HepG2 (cell line): ENCODE data around the gene ACOX3. TPM values are rescaled to one million over a fixed set of nuclear protein-coding genes. Genes with fewer than 3 reads are reported as not detected.

ENCODE experiments used
- DNMT1 ChIP-seq: sonication (generic); formaldehyde crosslinking; IDR thresholded peaks from 2 replicates; pipeline ENCODE4 v1.5.1; 2020; ENCODE audit warnings: mild to moderate bottlenecking, missing genetic modification reagents
- EP300 ChIP-seq, 3 experiments: sonication (generic) in 1 of 3; formaldehyde crosslinking in 1 of 3; IDR thresholded peaks; 2 replicates each; pipeline versions ENCODE4 v1.5.1 to v1.6.1; 2011 to 2020; ENCODE audit warnings: low read depth in 2 of 3, low read length in 2 of 3, borderline replicate concordance in 1 of 3, improper control_type of control experiment in 1 of 3, mild to moderate bottlenecking in 1 of 3, missing genetic modification reagents in 1 of 3, moderate library complexity in 1 of 3
- MTF1 ChIP-seq: sonication (generic); formaldehyde crosslinking; IDR thresholded peaks from 2 replicates; pipeline ENCODE4 v1.5.0; 2020; ENCODE audit warnings: missing genetic modification reagents
- PRDM10 ChIP-seq: sonication (generic); formaldehyde crosslinking; IDR thresholded peaks from 2 replicates; pipeline ENCODE4 v1.4.0; 2020; ENCODE audit warnings: low read depth, missing genetic modification reagents
- RAD21 ChIP-seq: fragments of 450-650 bp; formaldehyde crosslinking; IDR thresholded peaks from 2 replicates; pipeline ENCODE4 v1.5.0; 2020; ENCODE audit warnings: mild to moderate bottlenecking
- SIN3B ChIP-seq: fragments of 150-350 bp; IDR thresholded peaks from 2 replicates; pipeline ENCODE4 v1.6.1; 2014; ENCODE audit warnings: low read length
- SMC3 ChIP-seq: IDR thresholded peaks from 2 replicates; pipeline ENCODE4 v1.6.1; 2011; ENCODE audit warnings: low read length, improper control_type of control experiment
- SP1 ChIP-seq, 2 experiments: fragments of 450-650 bp in 1 of 2; sonication (generic) in 1 of 2; formaldehyde crosslinking in 1 of 2; IDR thresholded peaks; 2 replicates each; pipeline versions ENCODE4 v1.4.0 to v1.6.1; 2016 to 2020; ENCODE audit warnings: missing genetic modification reagents in 1 of 2
- TEAD2 ChIP-seq: sonication (generic); formaldehyde crosslinking; IDR thresholded peaks from 2 replicates; pipeline ENCODE4 v1.9.0; 2021; ENCODE audit warnings: missing genetic modification reagents
- ZBTB44 ChIP-seq: sonication (generic); formaldehyde crosslinking; IDR thresholded peaks from 2 replicates; pipeline ENCODE4 v1.4.0; 2020; ENCODE audit warnings: missing genetic modification reagents
- ZNF180 ChIP-seq: sonication (generic); formaldehyde crosslinking; IDR thresholded peaks from 2 replicates; pipeline ENCODE4 v1.4.0; 2020; ENCODE audit warnings: low read depth, missing genetic modification reagents, borderline replicate concordance
- ZNF207 ChIP-seq: fragments of 450-650 bp; IDR thresholded peaks from 2 replicates; pipeline ENCODE4 v1.6.1; 2016; ENCODE audit warnings: antibody characterized with exemption, borderline replicate concordance
- ZNF263 ChIP-seq: sonication (generic); formaldehyde crosslinking; IDR thresholded peaks from 2 replicates; pipeline ENCODE4 v1.4.0; 2020; ENCODE audit warnings: missing genetic modification reagents
- ZNF761 ChIP-seq: sonication (generic); formaldehyde crosslinking; conservative IDR thresholded peaks from 2 replicates; pipeline ENCODE4 v1.4.0; 2020; ENCODE audit warnings: mild to moderate bottlenecking, missing genetic modification reagents
- ZSCAN30 ChIP-seq: sonication (generic); formaldehyde crosslinking; IDR thresholded peaks from 2 replicates; pipeline ENCODE4 v1.5.0; 2020; ENCODE audit warnings: mild to moderate bottlenecking, missing genetic modification reagents
- polyA plus RNA-seq, 8 experiments: library from polyadenylated mRNA; depleted of rRNA in 3 of 8; stranded (reverse) in 7 of 8; unstranded in 1 of 8; fragments of >200 nt; fragmentation: Illumina TruSeq in 4 of 8; extraction: Trizol in 4 of 8; gene quantifications; 2 replicates each; pipeline versions ENCODE4 v1.2.1 to v1.2.3, GENCODE V29; 2011 to 2016; ENCODE audit warnings: low read depth in 4 of 8, missing spikeins in 1 of 8, mixed read lengths in 1 of 8; ENCODE audit not compliant: insufficient read depth in 1 of 8
- total RNA-seq, 5 experiments: library from RNA; depleted of rRNA; stranded (reverse); fragments of >200 nt; fragmentation: Illumina TruSeq; extraction: Trizol; gene quantifications; 2 replicates each; pipeline ENCODE4 v1.2.3, GENCODE V29; 2016; ENCODE audit warnings: low read depth in 1 of 5
- TF ChIP-seq, protein P1 (sequence below), 2 experiments: sonication (generic) in 1 of 2; formaldehyde crosslinking in 1 of 2; IDR thresholded peaks; 2 replicates each; pipeline versions ENCODE4 v1.5.1 to v1.6.1; 2011 to 2020; ENCODE audit warnings: borderline replicate concordance in 1 of 2, low read depth in 1 of 2, low read length in 1 of 2, mild to moderate bottlenecking in 1 of 2, missing genetic modification reagents in 1 of 2, moderate library complexity in 1 of 2
- TF ChIP-seq, protein P2 (sequence below): sonication (generic); formaldehyde crosslinking; IDR thresholded peaks from 2 replicates; pipeline ENCODE4 v1.5.1; 2020; ENCODE audit warnings: mild to moderate bottlenecking, missing genetic modification reagents

Gene ACOX3
- total and polyA plus RNA-seq, 2 of the 13 experiments (the other 11 are each of a cell fraction or from before 2014, with no cell fraction given) = 4.2 to 17.8 TPM

DNA sequence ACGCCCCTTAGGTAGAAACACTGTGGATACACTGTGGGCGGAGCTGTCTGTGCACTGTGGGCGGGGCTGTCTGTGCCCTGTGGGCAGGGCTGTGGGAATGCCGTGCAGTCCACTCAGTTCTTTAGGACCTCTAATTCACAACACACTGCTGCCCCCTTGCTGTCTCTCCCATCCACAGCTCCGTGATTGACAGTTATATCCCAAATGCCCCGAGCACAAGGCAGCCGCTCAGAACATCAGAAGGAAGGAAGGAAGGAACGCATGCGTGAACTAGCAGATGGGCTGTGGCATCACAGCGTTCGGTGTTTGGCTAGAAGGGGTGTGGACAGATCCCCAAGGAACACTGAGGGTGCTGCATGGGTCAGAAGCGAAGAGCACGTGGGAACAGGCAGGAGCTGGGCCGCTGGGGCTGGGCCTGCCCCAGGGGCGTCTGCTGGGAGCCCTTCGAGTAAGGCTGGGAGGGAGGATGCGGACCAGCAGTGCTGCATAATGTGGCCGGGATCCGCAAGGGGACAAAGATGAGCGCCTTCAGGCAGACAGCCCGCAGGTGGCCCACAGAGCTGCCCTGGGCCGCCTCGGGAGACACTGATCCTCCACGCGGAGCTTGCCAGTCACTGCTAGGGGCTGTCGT lies 29.8 kb downstream of the ACOX3 start (continued):
- TF ChIP-seq, protein P1, sequence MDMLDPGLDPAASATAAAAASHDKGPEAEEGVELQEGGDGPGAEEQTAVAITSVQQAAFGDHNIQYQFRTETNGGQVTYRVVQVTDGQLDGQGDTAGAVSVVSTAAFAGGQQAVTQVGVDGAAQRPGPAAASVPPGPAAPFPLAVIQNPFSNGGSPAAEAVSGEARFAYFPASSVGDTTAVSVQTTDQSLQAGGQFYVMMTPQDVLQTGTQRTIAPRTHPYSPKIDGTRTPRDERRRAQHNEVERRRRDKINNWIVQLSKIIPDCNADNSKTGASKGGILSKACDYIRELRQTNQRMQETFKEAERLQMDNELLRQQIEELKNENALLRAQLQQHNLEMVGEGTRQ (IDR thresholded peaks at IDR 0.05; ENCODE audit: low read depth, low read length) = no peak
- TF ChIP-seq, protein P1 (CRISPR knock-in tag; IDR thresholded peaks at IDR 0.05; ENCODE audit: borderline replicate concordance) = no peak
- no peak for TF ChIP-seq PRDM10 (CRISPR knock-in tag)
- no peak for TF ChIP-seq ZBTB44 (CRISPR knock-in tag)
- TF ChIP-seq ZNF180 (CRISPR knock-in tag) = no peak
- TF ChIP-seq ZNF263 (CRISPR knock-in tag) = no peak
- TF ChIP-seq ZNF207 = no peak
- TF ChIP-seq SIN3B = no peak
- TF ChIP-seq MTF1 (CRISPR knock-in tag) = no peak
- TF ChIP-seq, protein P2, sequence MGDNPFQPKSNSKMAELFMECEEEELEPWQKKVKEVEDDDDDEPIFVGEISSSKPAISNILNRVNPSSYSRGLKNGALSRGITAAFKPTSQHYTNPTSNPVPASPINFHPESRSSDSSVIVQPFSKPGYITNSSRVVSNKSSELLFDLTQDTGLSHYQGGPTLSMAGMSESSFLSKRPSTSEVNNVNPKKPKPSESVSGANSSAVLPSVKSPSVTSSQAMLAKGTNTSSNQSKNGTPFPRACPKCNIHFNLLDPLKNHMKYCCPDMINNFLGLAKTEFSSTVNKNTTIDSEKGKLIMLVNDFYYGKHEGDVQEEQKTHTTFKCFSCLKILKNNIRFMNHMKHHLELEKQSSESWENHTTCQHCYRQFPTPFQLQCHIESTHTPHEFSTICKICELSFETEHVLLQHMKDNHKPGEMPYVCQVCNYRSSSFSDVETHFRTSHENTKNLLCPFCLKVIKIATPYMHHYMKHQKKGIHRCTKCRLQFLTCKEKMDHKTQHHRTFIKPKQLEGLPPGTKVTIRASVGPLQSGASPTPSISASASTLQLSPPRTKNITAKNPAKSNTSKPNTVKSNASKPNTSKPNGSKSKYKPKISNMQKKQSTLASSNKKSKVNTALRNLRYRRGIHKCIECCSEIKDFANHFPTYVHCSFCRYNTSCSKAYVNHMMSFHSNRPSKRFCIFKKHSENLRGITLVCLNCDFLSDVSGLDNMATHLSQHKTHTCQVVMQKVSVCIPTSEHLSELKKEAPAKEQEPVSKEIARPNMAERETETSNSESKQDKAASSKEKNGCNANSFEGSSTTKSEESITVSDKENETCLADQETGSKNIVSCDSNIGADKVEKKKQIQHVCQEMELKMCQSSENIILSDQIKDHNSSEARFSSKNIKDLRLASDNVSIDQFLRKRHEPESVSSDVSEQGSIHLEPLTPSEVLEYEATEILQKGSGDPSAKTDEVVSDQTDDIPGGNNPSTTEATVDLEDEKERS (CRISPR knock-in tag) = no peak
- TF ChIP-seq DNMT1 (CRISPR knock-in tag) = no peak
- TF ChIP-seq SP1 (IDR thresholded peaks at IDR 0.05) = no peak
- 0 out of 2 replicates have a peak, but pooled peaks have one; percentile 24 for TF ChIP-seq SP1 (CRISPR knock-in tag; IDR thresholded peaks at IDR 0.05)
- peak; percentile 39; the same call in 1 of the 2 replicates for TF ChIP-seq SMC3
- TF ChIP-seq TEAD2 (CRISPR knock-in tag) = no peak
- no peak for TF ChIP-seq EP300 (IDR thresholded peaks at IDR 0.05; ENCODE audit: low read depth in 2 of 2, low read length in 2 of 2)
- no peak for TF ChIP-seq EP300 (CRISPR knock-in tag; IDR thresholded peaks at IDR 0.05; ENCODE audit: borderline replicate concordance)
- TF ChIP-seq ZNF761 (CRISPR knock-in tag) = no peak
- peak; percentile 23; the same call in 1 of the 2 replicates for TF ChIP-seq RAD21 (CRISPR knock-in tag)
- no peak for TF ChIP-seq ZSCAN30 (CRISPR knock-in tag)
